ENCODE data around the gene CFB. TPM values are rescaled to one million over a fixed set of nuclear protein-coding genes. Genes with fewer than 3 reads are reported as not detected.

The CFB gene
- total and polyA plus RNA-seq, 2 of the 13 experiments (the other 11 are each of a cell fraction or from before 2014, with no cell fraction given): 171 to 513 TPM

DNA sequence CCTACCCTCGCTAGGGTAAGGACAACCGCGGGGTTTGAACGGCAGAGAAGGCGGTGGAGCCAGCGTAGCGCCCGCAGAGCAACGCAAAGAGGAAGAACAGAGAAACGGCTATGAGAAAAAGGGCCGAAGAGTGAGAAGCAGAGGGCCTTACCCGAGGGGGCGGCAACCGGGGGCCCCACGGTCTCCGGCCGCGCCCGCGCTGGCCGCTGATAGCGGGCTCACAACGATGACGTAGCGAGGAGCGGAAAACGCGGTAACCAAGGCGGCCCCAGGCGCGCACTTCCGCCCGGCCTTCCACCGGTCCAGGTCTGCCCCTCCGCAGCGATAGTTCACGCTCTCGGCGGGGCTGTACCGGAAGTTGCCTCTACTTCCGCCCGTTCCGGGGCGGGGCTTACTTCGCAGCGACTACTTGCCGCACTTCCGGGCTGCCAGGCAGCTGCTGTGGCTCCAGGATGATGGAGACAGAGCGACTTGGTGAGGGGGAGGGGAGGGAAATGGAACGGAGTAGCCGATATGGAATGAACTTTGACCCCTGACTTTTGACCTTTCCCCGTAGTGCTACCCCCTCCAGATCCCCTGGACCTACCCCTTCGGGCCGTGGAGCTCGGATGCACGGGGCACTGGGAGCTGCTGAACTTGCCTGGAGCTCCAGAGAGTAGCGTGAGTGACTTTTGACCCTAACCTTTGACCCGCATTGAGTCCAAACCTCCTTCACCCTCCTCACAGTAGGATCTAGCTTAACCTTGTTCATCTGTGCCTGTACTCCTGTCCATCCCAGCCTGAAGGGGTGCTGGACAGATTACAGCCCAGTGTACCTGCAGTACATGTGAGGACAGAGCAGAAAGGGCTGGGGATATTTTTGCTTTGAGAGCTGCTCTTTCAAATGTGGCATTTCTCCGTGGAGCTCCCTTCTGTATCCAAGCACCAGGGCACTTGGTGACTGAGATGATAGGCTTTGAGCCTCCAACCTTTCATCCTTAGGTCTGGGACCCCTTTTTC, 13.1 kb downstream of the CFB start, which contains the start of the genes NELFE and SKIC2 (continued):
- TF ChIP-seq ZSCAN30 (CRISPR knock-in tag; IDR thresholded peaks at IDR 0.05) (no peak), SNAI1 (CRISPR knock-in tag; IDR thresholded peaks at IDR 0.05; ENCODE audit: borderline replicate concordance) (0 out of 2 replicates have a peak, but pooled peaks have one; percentile 21), ZFP36 (IDR thresholded peaks at IDR 0.05; ENCODE audit: borderline replicate concordance, low read depth, low read length, partially characterized antibody) (no peak), ZNF772 (CRISPR knock-in tag; IDR thresholded peaks at IDR 0.05) (peak; percentile 92; the same call in 1 of the 2 replicates), CHCHD3 (CRISPR knock-in tag; IDR thresholded peaks at IDR 0.05) (no peak), CHD4 (IDR thresholded peaks at IDR 0.05; ENCODE audit: borderline replicate concordance, low read length) (0 out of 2 replicates have a peak, but pooled peaks have one; percentile 37), ZNF850 (CRISPR knock-in tag; conservative IDR thresholded peaks at IDR 0.05) (no peak), CCDC6 (CRISPR knock-in tag; IDR thresholded peaks at IDR 0.05) (peak; percentile 56; the same call in 1 of the 2 replicates), ZNF34 (CRISPR knock-in tag; IDR thresholded peaks at IDR 0.05; ENCODE audit: borderline replicate concordance) (no peak; the same call in 1 of the 2 replicates), MIXL1 (CRISPR knock-in tag; IDR thresholded peaks at IDR 0.05) (peak; percentile 79; the same call in 1 of the 2 replicates), RARA (CRISPR knock-in tag; IDR thresholded peaks at IDR 0.05) (no peak), FOXP1 (IDR thresholded peaks at IDR 0.05) (no peak), FOXP1 (CRISPR knock-in tag; IDR thresholded peaks at IDR 0.05) (no peak), KLF15 (CRISPR knock-in tag; IDR thresholded peaks at IDR 0.05; ENCODE audit: borderline replicate concordance) (peak; percentile 60; the same call in 1 of the 2 replicates), ZNF138 (CRISPR knock-in tag; IDR thresholded peaks at IDR 0.05; ENCODE audit: low read depth) (0 out of 2 replicates have a peak, but pooled peaks have one; percentile 41), ATAD3A (CRISPR knock-in tag; IDR thresholded peaks at IDR 0.05) (no peak), KDM6A (CRISPR knock-in tag; IDR thresholded peaks at IDR 0.05; ENCODE audit: low read depth) (0 out of 2 replicates have a peak, but pooled peaks have one; percentile 11), ZKSCAN1 (IDR thresholded peaks at IDR 0.05; ENCODE audit: low read length) (no peak), ZNF577 (CRISPR knock-in tag; IDR thresholded peaks at IDR 0.05; ENCODE audit: borderline replicate concordance, low read depth) (peak; percentile 33; the same call in 1 of the 2 replicates), KMT2B (CRISPR knock-in tag; IDR thresholded peaks at IDR 0.05) (peak; percentile 95)
- TF ChIP-seq, protein P1, sequence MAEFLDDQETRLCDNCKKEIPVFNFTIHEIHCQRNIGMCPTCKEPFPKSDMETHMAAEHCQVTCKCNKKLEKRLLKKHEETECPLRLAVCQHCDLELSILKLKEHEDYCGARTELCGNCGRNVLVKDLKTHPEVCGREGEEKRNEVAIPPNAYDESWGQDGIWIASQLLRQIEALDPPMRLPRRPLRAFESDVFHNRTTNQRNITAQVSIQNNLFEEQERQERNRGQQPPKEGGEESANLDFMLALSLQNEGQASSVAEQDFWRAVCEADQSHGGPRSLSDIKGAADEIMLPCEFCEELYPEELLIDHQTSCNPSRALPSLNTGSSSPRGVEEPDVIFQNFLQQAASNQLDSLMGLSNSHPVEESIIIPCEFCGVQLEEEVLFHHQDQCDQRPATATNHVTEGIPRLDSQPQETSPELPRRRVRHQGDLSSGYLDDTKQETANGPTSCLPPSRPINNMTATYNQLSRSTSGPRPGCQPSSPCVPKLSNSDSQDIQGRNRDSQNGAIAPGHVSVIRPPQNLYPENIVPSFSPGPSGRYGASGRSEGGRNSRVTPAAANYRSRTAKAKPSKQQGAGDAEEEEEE (CRISPR knock-in tag; IDR thresholded peaks at IDR 0.05; ENCODE audit: borderline replicate concordance): peak; percentile 91; the same call in 1 of the 2 replicates
- TF ChIP-seq, protein P2, sequence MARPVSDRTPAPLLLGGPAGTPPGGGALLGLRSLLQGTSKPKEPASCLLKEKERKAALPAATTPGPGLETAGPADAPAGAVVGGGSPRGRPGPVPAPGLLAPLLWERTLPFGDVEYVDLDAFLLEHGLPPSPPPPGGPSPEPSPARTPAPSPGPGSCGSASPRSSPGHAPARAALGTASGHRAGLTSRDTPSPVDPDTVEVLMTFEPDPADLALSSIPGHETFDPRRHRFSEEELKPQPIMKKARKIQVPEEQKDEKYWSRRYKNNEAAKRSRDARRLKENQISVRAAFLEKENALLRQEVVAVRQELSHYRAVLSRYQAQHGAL (CRISPR knock-in tag; IDR thresholded peaks at IDR 0.05; ENCODE audit: not compliant biosample characterization): peak; percentile 84
- TF ChIP-seq, protein P3, sequence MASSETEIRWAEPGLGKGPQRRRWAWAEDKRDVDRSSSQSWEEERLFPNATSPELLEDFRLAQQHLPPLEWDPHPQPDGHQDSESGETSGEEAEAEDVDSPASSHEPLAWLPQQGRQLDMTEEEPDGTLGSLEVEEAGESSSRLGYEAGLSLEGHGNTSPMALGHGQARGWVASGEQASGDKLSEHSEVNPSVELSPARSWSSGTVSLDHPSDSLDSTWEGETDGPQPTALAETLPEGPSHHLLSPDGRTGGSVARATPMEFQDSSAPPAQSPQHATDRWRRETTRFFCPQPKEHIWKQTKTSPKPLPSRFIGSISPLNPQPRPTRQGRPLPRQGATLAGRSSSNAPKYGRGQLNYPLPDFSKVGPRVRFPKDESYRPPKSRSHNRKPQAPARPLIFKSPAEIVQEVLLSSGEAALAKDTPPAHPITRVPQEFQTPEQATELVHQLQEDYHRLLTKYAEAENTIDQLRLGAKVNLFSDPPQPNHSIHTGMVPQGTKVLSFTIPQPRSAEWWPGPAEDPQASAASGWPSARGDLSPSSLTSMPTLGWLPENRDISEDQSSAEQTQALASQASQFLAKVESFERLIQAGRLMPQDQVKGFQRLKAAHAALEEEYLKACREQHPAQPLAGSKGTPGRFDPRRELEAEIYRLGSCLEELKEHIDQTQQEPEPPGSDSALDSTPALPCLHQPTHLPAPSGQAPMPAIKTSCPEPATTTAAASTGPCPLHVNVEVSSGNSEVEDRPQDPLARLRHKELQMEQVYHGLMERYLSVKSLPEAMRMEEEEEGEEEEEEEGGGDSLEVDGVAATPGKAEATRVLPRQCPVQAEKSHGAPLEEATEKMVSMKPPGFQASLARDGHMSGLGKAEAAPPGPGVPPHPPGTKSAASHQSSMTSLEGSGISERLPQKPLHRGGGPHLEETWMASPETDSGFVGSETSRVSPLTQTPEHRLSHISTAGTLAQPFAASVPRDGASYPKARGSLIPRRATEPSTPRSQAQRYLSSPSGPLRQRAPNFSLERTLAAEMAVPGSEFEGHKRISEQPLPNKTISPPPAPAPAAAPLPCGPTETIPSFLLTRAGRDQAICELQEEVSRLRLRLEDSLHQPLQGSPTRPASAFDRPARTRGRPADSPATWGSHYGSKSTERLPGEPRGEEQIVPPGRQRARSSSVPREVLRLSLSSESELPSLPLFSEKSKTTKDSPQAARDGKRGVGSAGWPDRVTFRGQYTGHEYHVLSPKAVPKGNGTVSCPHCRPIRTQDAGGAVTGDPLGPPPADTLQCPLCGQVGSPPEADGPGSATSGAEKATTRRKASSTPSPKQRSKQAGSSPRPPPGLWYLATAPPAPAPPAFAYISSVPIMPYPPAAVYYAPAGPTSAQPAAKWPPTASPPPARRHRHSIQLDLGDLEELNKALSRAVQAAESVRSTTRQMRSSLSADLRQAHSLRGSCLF (CRISPR knock-in tag; IDR thresholded peaks at IDR 0.05; ENCODE audit: borderline replicate concordance): no peak
